EL (cell line): ENCODE data around the gene TMEM178A.

Source experiments
- DNase-seq: peaks from one replicate; pipeline ENCODE4 v3.0.0-alpha.2; 2016

Gene TMEM178A

DNA sequence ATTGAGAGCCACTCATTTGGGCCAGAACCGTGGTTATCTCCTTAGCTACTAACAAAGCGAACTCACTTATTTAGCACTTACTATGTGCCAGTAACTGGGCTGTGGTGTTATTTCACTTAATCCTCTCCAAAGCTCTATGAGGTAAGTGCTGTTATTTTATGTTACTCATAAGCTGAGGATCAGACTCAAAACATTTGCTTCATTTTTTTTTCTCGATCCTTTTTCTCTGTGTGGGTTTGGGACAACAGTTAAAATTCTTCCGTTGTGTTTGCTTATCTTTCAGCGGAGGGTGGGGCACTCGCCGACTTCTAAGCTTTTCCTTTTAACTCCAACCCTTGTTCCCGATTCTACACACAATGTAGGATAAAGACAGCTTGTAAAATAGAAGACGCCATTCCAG is 52.8 kb downstream of the TMEM178A start:
- no peak for DNase-seq

DNA sequence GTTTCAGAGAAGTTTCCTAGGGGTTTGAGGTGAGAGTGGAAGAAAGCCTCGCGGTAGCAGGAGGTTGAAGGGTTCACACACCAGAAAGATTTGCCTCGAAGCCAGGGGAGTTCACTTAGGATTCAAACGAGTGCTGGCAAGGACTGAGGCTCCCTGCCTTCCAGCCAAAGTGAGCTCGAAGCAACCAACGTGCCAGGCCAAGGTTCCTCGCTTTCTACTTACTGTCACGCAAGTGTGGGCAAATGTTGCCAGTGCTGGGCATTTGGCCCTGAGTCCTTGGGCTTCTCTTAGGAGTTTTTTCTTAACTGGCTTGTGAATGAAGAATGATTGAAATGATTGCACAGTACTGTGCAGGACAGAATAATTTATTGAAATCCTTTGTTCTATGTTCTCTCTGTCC is 53.6 kb downstream of the TMEM178A start:
- DNase-seq: no peak

DNA sequence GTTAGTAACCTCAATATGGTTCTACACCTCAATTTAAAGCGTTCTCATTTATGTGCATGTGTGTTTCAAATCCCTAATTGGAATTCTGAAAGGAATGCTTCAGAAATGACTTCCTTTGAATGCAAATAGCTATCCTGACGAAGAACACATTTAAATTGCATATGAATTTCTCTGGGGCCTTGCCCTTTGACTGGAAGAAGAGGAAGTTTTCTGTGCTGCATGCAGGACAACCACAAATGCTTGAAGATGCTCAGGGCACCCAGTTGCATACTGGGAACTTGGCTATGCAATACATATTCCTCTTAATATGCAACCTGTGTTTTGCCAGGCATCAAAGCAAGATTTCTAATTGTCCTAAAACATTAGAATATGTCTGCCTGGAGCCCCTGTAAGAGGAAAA is 55.3 kb downstream of the TMEM178A start:
- DNase-seq: no peak

DNA sequence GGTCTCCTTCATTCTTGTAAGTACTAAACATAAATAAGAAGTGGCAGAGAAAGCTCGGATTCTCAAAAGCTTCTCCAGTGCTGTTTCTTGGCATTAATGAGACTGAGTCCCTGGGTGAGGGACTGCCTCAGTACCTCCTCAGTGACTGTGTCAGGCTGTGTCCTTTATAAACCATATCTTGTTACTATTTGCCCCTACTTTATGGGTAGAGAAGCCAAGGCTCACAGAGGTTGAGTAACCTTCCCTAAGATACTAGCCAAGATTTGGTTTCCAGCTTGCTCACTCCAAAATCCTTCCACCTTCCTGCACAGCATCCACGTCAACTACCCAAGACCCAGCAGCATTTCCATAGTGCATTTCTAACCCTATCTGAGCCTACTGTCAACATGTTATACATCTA is 57.8 kb downstream of the TMEM178A start:
- no peak for DNase-seq

DNA sequence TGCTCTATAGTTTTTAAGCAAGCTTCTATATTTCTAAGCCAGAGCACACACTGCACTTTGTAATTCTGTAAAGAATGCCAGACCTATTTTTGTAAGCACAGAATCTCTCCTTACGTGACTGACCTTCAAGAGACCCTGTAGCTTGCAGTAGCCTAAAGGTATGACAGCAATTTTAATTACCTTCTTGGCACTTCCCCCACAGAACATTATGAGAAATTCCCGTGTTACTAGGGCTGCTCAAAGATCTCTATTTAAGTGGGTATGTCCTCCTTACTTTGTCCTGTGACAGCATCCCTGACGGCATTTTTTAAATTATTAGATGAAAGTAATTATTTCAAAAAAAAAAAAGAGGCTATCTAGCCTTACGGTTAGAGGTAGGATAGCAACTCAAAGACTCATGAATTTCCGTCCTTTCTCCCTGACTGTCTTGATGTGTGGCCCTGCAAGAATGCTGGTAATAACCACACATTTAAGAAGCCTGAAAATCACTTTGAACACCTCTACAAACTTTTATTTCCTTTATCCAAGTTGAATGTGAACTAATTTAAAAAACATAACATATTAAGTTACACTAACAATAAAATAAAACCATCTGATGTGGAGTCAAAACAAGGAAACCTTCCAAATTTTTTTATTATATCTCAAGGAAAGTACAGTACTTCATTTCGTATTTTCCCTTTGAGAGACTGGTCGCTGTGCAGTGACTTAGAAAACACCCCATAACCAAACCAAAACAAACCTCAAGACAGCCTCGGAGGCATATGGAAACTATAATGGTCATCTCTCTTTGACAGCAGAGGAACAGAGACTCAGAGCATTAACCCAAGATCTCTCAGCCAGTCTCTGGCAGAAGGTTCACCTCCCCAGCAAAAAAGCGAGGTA is 58.5 kb downstream of the TMEM178A start:
- DNase-seq: no peak

DNA sequence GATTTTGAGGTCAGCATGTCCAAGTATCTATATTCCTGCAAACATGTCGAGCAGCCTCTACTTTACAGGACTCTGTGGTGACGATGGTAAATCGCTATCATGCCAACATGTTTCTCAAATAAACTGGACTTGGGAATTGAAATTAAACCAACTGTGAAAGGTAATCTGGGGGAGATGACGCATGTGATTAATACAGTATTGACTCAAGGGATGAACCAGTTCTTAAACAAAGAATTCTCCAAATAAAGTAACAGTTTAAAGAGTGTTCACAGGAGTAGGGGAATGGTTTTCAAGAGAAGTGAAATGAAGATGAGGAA is 59.1 kb downstream of the TMEM178A start:
- DNase-seq: no peak

DNA sequence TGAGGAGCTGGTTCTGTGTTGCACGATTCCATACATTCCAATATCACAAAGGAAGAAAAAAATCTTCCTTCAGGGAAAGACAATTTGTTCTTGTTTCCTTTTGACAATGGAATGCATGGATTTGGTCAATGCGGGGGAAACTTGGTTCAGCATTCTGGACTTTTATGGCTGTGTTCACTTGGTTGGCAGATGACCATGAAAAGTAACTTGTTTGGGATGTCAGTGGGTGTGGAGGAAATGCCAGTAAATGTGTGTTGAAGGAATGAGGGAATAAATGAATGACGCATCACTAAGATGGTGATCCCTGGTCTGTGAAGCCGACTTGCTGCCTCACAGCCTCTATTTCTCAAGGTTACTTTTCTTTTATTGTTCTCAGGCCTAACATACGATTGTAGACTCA is 59.7 kb downstream of the TMEM178A start:
- DNase-seq: peak; percentile 83

DNA sequence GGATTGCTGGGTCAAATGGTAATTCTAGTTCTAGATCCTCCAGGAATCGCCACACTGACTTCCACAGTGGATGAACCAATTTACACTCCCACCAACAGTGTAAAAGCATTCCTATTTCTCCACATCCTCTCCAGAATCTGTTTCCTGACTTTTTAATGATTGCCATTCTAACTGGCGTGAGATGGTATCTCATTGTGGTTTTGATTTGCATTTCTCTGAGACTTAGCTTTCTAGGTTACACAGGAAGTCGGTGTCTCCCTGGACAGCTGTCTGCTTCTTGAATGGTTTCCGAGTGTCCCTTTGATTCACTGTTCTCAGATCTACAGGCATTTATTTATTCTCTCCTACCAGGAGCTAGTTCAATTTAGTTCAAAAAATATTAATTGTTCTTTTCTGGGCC is 62.4 kb downstream of the TMEM178A start:
- peak; percentile 16 for DNase-seq

DNA sequence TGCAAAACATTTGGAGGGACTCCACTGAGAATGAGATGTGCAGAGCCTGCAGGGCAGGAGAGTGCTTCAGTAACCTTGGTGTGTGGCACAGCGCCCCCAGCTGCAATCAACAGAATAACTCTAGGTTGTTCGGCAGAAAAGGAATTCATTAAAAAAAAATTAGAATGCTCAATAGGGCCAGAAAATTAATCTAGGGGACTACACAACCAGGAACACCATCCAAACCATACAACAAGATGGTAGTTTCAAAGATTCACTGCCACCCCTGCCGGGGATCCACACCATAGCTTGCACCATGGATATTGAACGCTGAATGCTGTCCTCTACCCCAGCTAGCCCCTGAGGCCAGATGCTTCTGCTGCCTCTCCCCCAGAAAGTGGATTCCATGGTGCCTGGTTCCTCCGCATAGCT is 63.2 kb downstream of the TMEM178A start:
- peak; percentile 53 for DNase-seq

DNA sequence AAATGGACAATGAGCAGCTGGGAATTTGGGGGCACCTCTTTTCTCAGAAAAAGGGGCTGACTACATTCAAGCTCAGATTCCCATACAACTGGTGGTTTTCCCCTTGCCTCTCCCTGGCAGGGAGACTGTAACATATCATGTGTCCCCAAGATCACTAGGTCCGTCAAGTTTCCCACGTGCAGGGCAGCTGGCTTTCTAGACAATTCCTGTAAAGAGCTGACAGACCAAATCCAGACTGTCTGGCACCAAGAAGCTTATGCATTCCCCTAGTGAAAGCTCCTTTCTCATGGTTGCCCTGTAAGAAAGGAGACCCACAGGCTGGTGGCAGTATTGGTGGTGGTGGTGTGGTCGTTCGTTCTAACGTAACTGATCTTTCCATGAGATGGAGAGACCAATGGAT is 64.6 kb downstream of the TMEM178A start:
- DNase-seq: no peak

DNA sequence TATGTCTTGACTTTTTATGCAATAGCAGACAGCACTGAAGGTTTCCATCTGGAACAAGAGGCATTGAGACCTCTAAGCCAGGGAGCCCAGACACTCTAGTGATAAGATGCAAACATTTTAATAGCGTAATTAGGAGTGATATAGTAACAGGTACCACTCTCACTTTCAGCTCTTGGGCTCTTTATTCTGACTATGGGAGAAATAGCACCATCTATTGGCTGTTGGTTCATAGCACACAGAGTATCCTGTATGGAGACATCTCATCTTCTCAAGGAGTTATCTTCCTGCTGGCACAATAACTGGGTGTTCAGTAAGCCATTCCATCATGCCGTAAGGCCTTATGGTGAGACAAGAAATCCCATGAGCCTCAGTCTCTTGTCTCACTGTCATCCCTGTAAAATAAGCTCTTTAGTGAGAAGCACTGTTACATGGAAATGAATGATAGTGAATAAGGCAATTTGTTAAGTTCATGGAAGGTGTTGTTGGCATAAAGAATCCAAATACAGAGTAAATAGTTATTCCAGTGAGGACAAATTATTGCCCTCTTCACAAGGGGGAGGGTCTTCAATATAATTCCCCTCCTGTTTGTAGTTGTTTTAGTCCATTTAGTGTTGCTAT is 65.1 kb downstream of the TMEM178A start:
- peak; percentile 37 for DNase-seq

DNA sequence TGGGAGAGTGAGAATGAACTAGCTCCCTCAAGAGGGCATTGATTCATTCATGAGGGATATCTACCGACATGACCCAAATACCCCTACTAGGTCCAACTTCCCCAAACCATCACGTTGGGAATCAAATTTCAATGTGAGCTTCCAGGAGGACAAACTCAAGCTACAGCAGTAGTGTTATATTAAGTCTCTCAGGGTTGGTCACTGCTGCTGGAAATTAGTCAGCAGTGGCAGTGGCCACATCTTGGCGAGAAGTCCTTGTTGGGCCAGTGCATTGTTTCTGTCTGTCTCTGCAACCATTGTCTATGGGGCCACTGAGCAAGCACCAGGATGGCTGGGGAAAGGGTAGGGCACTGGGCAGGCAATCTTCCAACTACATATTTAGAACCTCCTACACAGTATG is 65.8 kb downstream of the TMEM178A start:
- no peak for DNase-seq

DNA sequence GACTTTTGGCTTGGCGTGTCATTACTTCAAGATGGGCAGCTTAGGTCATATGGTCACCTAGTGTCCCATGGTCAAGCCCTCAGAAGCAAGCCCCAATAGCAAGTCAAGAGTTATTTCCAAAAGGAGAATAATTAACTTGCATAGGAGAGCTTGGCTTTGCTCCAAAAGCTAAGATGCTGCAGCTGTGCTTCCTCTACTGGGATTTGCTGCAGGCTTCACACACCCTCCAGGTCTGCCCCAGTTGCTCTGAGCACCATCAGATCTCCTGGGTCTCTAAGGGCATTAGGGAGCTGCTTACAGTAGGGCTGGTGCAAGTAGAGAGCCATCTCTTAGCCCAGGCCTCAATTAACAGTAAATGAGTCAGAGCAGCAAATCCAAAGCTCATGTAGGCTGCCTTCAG is 66.8 kb downstream of the TMEM178A start:
- no peak for DNase-seq

DNA sequence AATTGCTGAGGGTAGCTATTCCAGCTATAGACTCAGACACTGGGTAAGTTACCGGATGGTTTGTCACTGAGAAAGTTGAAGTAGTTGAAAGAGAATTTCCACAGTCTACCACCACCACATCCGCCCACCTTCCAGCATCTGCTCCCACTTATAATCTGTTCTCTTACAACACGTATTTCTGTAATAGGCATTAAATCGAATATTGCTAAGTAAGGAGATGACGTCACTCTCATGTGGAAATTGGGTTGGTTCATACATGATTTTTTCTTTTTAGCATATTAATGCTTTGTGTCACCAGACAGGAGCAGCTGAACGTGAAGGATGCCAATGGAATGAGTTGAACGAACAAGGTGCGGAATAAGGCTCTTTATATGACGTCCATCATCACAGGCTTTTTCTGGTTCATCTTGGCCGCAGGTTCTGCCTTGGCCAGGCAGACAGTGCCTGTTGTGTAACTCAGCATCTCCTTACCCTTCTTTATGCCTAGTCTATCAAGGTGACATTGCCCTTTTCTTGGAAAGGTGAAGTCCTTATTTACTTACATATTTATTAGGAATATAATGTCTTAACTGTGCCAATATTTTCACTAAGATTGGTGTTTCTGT is 67.5 kb downstream of the TMEM178A start:
- DNase-seq: no peak

DNA sequence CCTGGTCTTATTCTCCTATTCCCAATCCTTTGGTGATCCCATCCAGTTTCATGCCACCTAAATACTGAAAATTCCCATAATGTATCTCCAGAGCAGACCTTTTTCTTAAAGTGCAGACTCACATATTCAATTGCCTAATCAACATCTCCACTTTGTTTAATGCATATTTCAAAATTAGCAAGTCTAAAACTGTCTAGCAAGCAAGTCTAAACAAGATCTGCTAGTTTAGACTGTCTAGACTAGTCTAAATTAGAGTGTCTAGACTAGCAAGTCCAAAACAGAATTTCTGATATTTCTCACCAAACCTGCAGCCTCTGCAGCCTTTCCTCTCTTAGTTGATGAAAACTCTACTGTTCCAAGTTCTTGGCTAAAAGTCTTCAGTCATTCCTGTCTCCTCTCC is 68.7 kb downstream of the TMEM178A start:
- DNase-seq: no peak

DNA sequence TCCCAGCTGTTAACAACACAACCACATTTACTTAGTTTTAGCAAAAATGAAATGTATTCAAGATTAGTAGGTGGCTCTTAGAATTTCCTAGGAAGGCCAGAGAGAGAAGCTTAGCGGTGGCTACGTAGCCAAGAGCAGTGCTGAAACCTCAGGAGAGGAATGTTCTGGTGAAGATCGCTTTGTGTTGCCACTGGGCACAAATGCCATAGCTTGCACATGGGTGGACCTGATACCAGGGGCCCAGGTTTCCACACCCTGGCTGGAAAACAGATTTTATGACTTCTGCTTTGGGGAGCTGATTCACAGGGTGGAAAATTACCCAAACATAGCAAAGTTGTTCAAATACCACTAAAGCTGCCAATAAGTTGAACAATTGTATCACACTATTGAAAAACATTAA is 69.9 kb downstream of the TMEM178A start:
- no peak for DNase-seq

DNA sequence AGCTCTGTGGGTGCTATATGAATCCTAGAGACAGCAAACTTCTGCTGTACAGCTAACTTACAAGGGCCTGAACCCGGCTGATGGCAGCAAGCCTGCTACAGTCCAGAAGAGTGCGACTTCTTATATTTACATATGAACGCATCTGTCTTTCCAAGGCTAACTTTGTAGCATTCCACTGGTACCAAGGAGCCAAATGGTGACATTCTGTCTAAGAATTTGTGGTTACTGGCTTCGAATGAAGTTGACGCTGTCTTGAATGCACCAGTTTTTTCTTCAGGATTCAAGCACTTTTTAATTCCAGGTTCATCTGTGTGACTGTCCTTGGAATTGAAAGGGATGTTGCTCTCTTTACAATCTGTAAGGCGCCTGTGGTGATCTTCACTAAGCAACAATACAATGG is 70.9 kb downstream of the TMEM178A start:
- DNase-seq: peak; percentile 88

DNA sequence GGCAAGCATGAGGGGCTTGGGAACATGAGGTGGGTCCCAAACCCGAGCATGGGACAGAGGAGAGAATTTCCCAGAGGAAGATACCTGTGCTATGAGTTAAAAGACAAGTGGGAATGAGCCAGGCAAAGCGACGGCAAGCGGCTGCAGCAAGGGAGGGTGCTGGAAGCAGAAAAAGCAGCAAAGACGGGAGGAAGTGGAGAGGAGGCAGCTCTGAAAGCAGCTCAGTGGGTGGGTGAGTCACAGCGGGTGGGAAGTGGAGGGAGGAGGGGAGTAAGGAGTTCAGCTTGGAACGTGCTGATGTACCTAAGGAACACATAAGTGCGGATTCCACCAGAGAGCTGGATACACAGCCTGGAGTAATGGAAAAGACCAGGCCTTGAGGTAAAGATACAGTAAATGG is 71.9 kb downstream of the TMEM178A start:
- DNase-seq: peak; percentile 91

DNA sequence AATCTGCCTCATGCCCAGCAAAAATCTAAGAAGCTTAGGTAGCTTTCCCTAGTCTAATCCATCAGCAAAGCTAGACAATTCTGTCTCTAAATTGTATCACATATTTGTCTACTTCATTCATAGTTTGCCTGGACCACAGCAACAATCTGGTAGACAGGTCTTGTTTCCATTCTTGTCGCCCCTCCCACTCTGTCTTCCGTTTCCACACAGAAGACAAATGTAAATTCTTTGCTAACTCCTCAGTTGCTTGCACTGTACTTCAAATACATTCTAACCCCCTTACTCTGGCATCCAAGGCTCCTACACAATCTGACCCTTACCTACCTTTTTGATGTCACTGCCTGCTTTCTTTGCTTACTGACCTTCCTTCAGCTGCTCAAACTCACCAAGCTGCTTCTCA is 73.2 kb downstream of the TMEM178A start:
- DNase-seq: peak; percentile 15

DNA sequence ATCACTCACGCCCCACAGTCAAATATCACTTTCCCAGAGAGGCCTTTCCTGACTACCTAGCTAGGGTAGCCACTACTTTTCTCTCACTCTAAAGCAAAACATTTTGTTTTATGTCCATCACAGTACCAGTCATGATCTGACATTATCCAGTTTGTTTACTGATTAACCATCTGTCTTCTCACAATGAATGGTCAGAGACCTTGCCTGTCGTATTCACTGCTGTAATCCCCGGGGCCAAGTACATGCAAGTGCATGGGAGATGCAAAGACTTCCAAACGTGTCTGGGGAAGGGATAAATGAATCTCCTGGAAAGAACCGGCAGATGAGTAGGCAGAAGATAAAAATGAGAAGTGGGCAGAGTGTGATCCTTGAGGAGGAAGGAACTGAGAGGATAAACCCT is 73.7 kb downstream of the TMEM178A start:
- no peak for DNase-seq

DNA sequence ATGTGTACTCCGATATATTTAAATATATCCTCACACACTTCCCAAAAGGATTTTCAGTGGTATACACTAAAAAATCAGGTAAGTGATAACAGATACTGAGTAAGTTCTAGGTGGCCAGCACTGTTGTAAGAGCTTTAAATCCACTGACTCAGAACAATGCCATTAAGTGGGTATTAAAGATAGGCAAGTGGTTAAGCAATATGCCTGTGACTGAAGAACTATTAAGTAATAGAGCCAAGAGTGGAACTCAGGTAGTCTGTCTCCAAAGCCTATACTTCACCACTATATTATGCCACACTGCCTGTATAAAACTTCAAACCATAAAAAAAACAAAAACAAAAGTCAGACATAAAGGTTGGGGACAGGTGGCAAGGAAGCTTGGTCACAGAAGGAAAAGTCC is 76.2 kb downstream of the TMEM178A start:
- no peak for DNase-seq

DNA sequence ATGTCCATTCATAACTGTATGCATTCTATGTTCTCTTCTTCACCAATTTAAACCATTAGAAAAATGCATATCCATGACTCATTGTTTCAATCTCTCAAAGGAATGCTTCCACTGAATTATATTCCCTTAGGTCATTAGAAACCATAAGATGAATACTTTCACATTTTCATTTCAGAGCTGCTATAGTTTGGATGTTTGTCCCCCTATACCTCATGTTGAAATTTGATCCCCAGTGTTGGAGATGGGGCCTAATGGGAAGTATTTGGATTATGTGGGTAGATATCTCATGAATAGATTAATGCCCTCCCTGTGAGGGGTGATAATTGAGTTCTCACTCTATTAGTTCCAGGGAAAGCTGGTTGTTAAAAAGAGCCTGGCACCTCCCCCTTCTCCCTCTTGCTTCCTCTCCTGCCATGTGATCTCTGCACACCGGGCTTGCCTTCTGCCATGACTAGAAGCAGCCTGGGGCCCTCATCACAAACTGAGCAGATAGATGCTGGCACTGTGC is 77.6 kb downstream of the TMEM178A start:
- DNase-seq: peak; percentile 74

DNA sequence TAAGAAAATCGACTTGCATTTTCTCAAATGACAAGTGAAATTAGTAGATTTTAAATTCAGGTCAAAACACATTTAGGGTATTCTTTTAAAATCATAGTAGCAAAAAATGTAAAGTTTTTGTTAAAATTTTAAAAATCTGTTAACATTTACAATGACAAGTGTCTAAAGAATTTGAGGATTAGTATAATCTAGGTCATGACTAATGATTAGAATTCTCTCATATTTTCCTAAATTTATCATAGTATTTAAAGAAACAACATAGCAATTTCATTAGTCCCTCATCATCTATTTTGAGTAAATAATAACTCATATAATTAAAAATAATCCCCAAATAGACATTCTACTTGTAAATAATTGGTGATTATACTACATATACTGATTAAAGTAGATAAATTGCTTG is 89.7 kb downstream of the TMEM178A start:
- no peak for DNase-seq

DNA sequence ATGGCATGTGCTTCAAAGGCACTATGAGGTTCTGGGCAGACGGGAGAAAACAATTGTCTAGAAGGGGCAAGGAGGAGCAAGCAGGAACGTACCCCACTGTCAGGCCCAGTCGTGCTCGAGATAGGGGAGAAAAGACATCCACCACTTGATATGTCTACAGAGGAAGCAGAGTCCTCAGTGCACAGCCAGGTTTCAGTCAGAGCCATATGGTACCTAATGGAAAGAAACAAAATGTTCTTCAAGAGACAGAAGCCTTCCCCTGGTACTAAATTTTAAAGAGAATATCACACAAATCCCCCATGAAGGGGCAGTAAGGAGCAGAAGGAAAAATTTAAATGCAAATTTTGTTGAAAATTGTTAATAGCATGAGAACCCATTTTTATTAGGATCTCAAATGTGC is 91.4 kb downstream of the TMEM178A start:
- no peak for DNase-seq
